Endothelial cell of umbilical vein (primary cell): ENCODE results near the gene ZNF260.
"Not testable (repeated sequence)": the region's sequence is repeated elsewhere in the genome, so short reads cannot be mapped to it uniquely, and the experiment has no call there.

ENCODE experiments used
- CTCF ChIP-seq, 2 donors: IDR thresholded peaks; 1 replicate in 1 of 2; 2 replicates in 1 of 2; pipeline ENCODE4 v1.5.1; 2011; ENCODE audit warnings: low read length in 2 of 2, mild to moderate bottlenecking in 2 of 2, moderate library complexity in 2 of 2, control low read depth in 1 of 2, inconsistent platforms in 1 of 2, low read depth in 1 of 2; ENCODE audit not compliant: insufficient read depth in 1 of 2; ENCODE audit errors: extremely low read depth in 1 of 2
- EZH2 ChIP-seq: IDR thresholded peaks from 2 replicates; pipeline ENCODE4 v1.6.1; 2012; ENCODE audit warnings: borderline replicate concordance, low read depth, mild to moderate bottlenecking, moderate library complexity, low read length, inconsistent platforms; ENCODE audit not compliant: severe bottlenecking
- FOS ChIP-seq: IDR thresholded peaks from 2 replicates; pipeline ENCODE4 v1.6.1; 2011; ENCODE audit warnings: mild to moderate bottlenecking, low read length, moderate library complexity, borderline replicate concordance; ENCODE audit not compliant: insufficient read depth
- GATA2 ChIP-seq: IDR thresholded peaks from 2 replicates; pipeline ENCODE4 v1.7.0; 2011; ENCODE audit warnings: low read depth, mild to moderate bottlenecking, moderate library complexity, mixed read lengths, low read length; ENCODE audit not compliant: insufficient read length, insufficient read depth
- JUN ChIP-seq: IDR thresholded peaks from 2 replicates; pipeline ENCODE4 v1.6.1; 2011; ENCODE audit warnings: borderline replicate concordance, low read depth; ENCODE audit not compliant: insufficient read length, insufficient read depth
- MAX ChIP-seq: IDR thresholded peaks from 2 replicates; pipeline ENCODE4 v1.6.1; 2011; ENCODE audit not compliant: insufficient read depth, insufficient read length
- POLR2A ChIP-seq: IDR thresholded peaks from 2 replicates; pipeline ENCODE4 v1.6.1; 2012; ENCODE audit warnings: low read depth, mild to moderate bottlenecking, control low read depth, low read length
- POLR2AphosphoS5 ChIP-seq: IDR thresholded peaks from 2 replicates; pipeline ENCODE4 v1.6.1; 2012; ENCODE audit warnings: low read depth, mild to moderate bottlenecking, control low read depth, low read length, moderate library complexity; ENCODE audit not compliant: insufficient read depth

GRCh38 chr19:36490846-36491245 lies 37.2 kb downstream of the ZNF260 start:
- not testable (repeated sequence) for TF ChIP-seq POLR2A; CTCF (IDR thresholded peaks at IDR 0.05; ENCODE audit: extremely low read depth in 1 of 2, insufficient read depth in 1 of 2, low read depth in 1 of 2, low read length in 2 of 2); EZH2; POLR2AphosphoS5; GATA2; FOS; MAX; JUN
